Bronchial epithelial cell (primary cell): Measurements from ENCODE around the gene NKIRAS1. TPM values are rescaled to one million over a fixed set of nuclear protein-coding genes. Genes with fewer than 3 reads are reported as not detected.
A peak's percentile ranks its signal among the peaks of the same experiment; 100 is the strongest.
"Not testable (repeated sequence)": the region's sequence is repeated elsewhere in the genome, so short reads cannot be mapped to it uniquely, and the experiment has no call there.

Experiments used
- DNase-seq: peaks from one replicate; pipeline ENCODE4 v3.0.0-alpha.2; 2010; ENCODE audit warnings: low read depth
- FAIRE-seq: peaks from 2 replicates; lab custom pipeline; 2011; peaks lifted over from hg19 to GRCh38; lab: Jason Lieb, UNC
- H3K27me3 ChIP-seq: 2 replicates; pipeline ENCODE4 v1.5.1; 2011; ENCODE audit warnings: low read length; ENCODE audit not compliant: control insufficient read depth, insufficient read depth
- H3K36me3 ChIP-seq: 2 replicates; pipeline ENCODE4 v1.5.1; 2011; ENCODE audit warnings: low read length; ENCODE audit not compliant: control insufficient read depth, insufficient read depth
- H3K4me3 ChIP-seq: 2 replicates; pipeline ENCODE4 v1.5.1; 2011; ENCODE audit warnings: mild to moderate bottlenecking, low read depth, low read length, control low read depth
- CTCF ChIP-seq: IDR thresholded peaks from 2 replicates; pipeline ENCODE4 v1.5.1; 2011; ENCODE audit warnings: mild to moderate bottlenecking, moderate library complexity, low read length, control low read depth, inconsistent platforms; ENCODE audit not compliant: insufficient read depth, severe bottlenecking
- total RNA-seq: library from RNA; depleted of rRNA; stranded (reverse); fragments of >200 nt; gene quantifications from 2 replicates; pipeline ENCODE4 v1.2.1, GENCODE V29; 2014

The NKIRAS1 gene
- total RNA-seq, 1 donor from 2014 or later, result 11.8 TPM

- Histone ChIP-seq H3K27me3 (no peaks in the 10 kb centered on the region), H3K4me3 (no peak overlapping the region), H3K36me3 (no peaks in the 10 kb centered on the region)
- no peak for TF ChIP-seq CTCF
- no peak for FAIRE-seq
- no peak for DNase-seq
Measured at GRCh38 chr3:23875113-23875725, 41.6 kb downstream of the NKIRAS1 start.

GRCh38 chr3:23874359-23875112, 42.3 kb downstream of the NKIRAS1 start:
- no peak overlapping the region for H3K4me3 ChIP-seq
- no peaks in the 10 kb centered on the region for H3K27me3 ChIP-seq
- H3K36me3 ChIP-seq, result no peaks in the 10 kb centered on the region
- no peak for TF ChIP-seq CTCF
- peak; percentile 72 for DNase-seq
- FAIRE-seq, result no peak

- Histone ChIP-seq H3K36me3 (no peaks in the 10 kb centered on the region), H3K4me3 (no peak overlapping the region), H3K27me3 (no peaks in the 10 kb centered on the region)
- FAIRE-seq (no peak), DNase-seq (peak; percentile 17)
- no peak for TF ChIP-seq CTCF
Measured at GRCh38 chr3:23873941-23874340, 42.8 kb downstream of the NKIRAS1 start.

- no peak for DNase-seq
- TF ChIP-seq CTCF, result no peak
- Histone ChIP-seq H3K27me3 (no peaks in the 10 kb centered on the region), H3K4me3 (no peak overlapping the region), H3K36me3 (no peaks in the 10 kb centered on the region)
- FAIRE-seq, result no peak
Measured at GRCh38 chr3:23872330-23872729, 44.5 kb downstream of the NKIRAS1 start.

GRCh38 chr3:23871361-23871760, 45.4 kb downstream of the NKIRAS1 start:
- H3K36me3 ChIP-seq, H3K27me3 ChIP-seq, FAIRE-seq, DNase-seq, H3K4me3 ChIP-seq: not testable (repeated sequence)

GRCh38 chr3:23870663-23871043, 46.1 kb downstream of the NKIRAS1 start:
- FAIRE-seq, DNase-seq, H3K36me3 ChIP-seq: not testable (repeated sequence)

More at GRCh38 chr3:23870663-23871043, 46.1 kb downstream of the NKIRAS1 start:
- not testable (repeated sequence) for H3K27me3 ChIP-seq, H3K4me3 ChIP-seq
